HFF-Myc (cell line): ENCODE results near the gene ETV3.
"Not testable (repeated sequence)": the region's sequence is repeated elsewhere in the genome, so short reads cannot be mapped to it uniquely, and the experiment has no call there.

Experiments used
- DNase-seq: peaks from one replicate; pipeline ENCODE4 v3.0.0-alpha.2; 2011; ENCODE audit warnings: low read depth; ENCODE audit errors: extremely low read depth
- H3K4me3 ChIP-seq: replicated peaks from 2 replicates; pipeline ENCODE4 v1.5.1; 2011; ENCODE audit warnings: low read depth, mild to moderate bottlenecking, control low read depth, low read length
- CTCF ChIP-seq: IDR thresholded peaks from 2 replicates; pipeline ENCODE4 v1.5.1; 2012; ENCODE audit warnings: mild to moderate bottlenecking, low read depth, low read length, control low read depth; ENCODE audit errors: missing control alignments

Gene ETV3

GRCh38 chr1:157177733-157178394, 39.7 kb upstream of the ETV3 start:
- H3K4me3 ChIP-seq = no peak overlapping the region
- DNase-seq = no peak
- no peak for TF ChIP-seq CTCF

GRCh38 chr1:157176591-157177121, 38.5 kb upstream of the ETV3 start:
- DNase-seq = no peak
- no peak for TF ChIP-seq CTCF
- H3K4me3 ChIP-seq = no peak overlapping the region

- H3K4me3 ChIP-seq = no peak overlapping the region
- no peak for DNase-seq
- no peak for TF ChIP-seq CTCF
Observed at GRCh38 chr1:157176016-157176415, 37.8 kb upstream of the ETV3 start.

GRCh38 chr1:157173900-157174410, 35.8 kb upstream of the ETV3 start:
- no peak for TF ChIP-seq CTCF

GRCh38 chr1:157173241-157173640, 35.0 kb upstream of the ETV3 start:
- DNase-seq, H3K4me3 ChIP-seq: not testable (repeated sequence)

More at GRCh38 chr1:157173900-157174410, 35.8 kb upstream of the ETV3 start:
- DNase-seq = no peak
- H3K4me3 ChIP-seq = no peak overlapping the region

- not testable (repeated sequence) for DNase-seq, H3K4me3 ChIP-seq
Observed at GRCh38 chr1:157172591-157172990, 34.4 kb upstream of the ETV3 start.

GRCh38 chr1:157171903-157172503, 33.8 kb upstream of the ETV3 start:
- H3K4me3 ChIP-seq, DNase-seq: not testable (repeated sequence)
- peak; percentile 16 for TF ChIP-seq CTCF
